ENCODE results near the gene RASGRP2.
A peak's percentile ranks its signal among the peaks of the same experiment; 100 is the strongest.
"Not testable (repeated sequence)": the region's sequence is repeated elsewhere in the genome, so short reads cannot be mapped to it uniquely, and the experiment has no call there.

RASGRP2 gene

DNA sequence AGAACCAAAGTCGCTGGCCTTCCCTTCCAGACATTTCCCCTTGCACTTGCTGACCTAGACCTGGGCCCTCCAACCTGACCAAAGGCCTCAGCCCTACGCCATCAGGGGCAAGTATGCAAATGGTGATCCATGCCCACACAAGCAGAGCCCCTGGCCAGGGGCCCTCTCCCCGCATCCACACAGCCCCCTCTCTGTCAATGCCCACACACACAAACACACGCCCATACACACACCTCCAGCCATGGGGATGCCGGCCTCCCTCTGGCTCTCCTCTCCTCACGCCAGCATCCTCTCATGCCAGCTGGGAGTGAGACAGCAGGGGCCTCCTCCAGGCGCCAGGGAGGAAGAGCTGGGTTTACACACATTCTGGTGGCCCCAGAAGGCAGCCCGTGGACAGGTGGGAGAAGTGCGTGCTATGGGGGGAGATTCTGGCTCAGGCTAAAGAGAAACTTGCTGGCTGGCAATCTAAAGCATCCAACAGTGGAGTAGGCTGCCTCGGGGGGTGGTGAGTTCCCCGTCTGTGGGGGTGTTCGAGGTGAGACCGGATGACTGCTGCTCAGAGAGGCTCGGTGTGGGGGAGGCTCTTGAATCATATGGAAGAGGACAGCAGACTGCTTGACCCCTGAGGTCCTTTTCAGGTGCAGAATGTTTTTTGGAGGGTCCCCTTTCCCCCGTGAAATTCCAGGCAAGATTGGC lies 25.7 kb downstream of the RASGRP2 start:
- no peak for DNase-seq

DNA sequence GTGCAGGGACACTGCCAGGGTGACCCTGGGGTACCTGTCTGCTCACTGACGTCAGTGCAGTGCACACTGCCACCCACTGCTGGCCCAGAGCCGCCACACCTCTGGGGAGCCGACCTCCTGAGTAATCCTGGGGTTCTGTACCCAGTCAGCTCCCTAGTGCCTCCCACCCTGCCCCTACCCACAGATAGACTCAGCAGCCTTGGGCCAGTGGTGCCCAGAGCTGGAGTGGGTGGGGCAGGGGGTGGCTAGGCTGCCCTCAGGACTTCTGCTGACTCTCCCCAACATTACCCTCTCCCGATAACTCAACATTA lies 26.7 kb downstream of the RASGRP2 start:
- DNase-seq: no peak

DNA sequence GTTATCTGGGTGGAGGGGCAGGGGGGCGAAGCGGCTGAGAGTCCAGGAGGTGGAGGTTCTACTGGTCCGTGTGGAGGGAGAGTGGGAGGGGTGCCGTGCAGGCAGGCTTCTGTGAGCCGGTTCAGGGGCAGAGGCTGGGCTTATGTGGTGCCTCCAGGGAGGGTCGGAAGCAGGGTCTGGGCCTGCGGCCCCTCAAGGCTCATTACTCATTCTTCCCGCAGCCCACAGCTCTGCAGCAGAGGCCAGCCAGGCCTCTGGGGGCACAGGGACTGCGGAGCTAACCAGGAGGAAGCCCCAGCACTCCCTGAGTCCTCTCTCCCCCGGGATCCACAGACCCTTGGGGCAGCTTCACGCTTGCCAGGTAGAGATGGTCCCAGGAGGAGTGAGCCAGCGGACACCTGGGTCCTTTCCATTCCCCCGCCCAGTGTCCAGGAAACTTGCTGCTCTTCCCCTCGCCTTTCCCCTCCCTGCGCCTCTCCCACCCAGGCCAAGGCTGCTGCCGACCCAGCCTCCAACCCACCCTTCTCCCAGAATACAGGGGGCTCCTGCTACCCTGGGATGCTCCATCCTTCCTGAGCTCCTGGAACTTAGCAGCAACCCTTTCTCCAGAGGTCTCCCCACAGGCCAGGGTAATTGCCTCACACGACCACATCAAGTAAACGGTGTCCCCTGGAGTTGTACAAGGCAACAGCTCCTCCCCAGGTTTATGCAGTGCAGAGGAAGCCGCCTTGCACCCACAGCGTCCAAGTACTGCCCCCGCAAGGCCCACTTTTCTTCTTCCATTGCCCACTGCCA lies 27.3 kb downstream of the RASGRP2 start:
- no peak for DNase-seq

DNA sequence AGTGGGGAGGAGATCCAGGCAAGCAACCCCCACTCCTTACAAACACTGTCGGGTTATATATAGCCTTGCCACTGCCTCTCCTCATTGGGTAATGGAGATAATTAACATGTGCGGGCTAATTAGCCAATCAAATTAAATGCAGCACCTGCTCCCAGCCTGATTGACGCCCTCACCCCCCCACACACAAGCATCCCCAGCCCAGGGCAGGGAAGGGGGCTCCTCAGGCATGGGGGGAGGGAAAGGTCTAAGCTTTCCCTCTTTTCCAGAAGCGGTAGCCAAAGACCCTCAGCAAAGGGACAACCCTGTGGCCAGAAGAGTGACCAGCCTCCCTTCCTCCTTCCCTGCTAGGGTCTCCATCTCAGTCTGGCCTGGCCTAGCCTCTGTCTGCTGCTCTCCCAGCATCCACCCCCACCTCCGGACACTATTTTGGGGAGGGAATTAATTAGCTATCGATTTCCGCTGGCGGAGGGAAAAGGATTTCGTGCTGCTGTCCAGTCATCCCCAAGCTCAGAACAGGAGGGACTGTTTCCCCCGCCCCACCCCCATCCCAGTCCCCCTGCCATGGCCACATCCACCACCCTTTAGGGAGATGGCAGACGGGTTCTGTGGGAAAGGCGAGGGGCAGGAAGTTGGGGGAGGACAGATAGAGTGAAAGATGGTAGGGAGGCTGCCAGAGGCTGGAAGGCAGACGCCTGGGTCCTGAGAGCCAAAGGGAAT lies 28.0 kb downstream of the RASGRP2 start:
- no peak for DNase-seq

DNA sequence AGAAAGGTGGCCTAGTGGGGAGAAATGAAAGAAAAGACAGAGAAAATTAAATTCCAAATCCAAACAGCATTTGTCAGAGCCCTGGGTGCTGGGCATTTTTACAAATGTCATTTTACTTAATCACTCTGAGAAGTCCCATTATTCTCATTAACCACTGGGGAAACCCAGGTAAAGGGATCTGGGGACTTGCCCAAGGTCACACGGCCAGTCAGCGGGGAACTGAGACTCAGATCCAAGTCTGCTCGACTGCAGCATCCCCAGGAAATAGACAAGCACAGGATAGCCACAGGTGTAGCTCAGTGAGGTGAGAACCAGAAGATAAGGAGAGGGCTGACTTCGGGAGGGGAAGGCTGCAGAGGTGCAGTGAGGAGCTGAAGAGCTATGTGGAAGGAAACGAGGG lies 28.8 kb downstream of the RASGRP2 start:
- no peak for DNase-seq

DNA sequence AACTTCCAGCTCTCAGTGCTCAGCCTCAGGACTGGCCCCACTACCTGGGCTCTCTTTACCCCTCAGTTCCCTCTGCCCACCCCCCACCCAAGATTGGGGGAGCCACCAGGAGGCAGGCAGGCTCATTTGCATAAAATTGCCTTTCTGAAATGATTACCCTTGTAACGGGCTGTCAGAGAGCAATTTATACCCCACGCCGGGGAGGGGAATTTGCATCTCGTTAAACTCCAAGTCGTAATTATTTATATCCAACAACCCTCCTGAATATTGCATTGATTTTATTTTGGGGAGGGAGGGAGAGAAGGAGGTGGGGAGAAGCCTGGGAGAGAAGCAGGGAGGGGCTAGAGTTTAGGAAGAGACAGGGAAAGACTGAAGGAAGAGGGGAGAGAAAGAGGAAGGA lies 29.3 kb downstream of the RASGRP2 start:
- DNase-seq: no peak

DNA sequence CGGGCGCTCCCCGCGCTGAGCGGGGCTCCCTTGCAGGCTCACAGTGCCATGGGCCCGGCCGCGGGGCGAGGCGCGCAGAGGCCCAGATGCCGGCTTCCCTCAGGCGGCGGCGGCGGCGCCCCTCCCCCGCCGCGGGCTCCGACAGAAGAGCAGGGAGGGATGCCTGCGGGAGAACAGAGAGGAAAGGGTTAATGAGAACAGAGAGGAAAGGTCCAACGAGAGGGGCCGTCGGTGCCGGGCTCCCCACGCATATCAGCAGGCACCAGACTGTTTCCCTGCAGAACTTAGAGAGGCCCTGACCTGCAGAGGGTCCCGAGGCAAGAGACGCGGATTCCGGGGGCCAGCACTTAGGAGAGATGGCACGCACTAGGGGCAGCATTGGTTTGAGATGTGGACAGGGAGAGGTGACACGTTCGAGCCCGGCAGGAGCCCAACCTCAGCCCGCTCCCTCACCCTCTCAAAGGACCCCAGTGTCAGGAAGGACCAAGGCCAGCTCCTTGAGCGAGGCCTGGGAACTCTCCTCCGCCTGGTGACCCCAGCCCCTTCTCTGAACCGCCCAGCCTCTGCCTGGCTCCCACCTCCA lies 30.1 kb downstream of the RASGRP2 start:
- DNase-seq: no peak

DNA sequence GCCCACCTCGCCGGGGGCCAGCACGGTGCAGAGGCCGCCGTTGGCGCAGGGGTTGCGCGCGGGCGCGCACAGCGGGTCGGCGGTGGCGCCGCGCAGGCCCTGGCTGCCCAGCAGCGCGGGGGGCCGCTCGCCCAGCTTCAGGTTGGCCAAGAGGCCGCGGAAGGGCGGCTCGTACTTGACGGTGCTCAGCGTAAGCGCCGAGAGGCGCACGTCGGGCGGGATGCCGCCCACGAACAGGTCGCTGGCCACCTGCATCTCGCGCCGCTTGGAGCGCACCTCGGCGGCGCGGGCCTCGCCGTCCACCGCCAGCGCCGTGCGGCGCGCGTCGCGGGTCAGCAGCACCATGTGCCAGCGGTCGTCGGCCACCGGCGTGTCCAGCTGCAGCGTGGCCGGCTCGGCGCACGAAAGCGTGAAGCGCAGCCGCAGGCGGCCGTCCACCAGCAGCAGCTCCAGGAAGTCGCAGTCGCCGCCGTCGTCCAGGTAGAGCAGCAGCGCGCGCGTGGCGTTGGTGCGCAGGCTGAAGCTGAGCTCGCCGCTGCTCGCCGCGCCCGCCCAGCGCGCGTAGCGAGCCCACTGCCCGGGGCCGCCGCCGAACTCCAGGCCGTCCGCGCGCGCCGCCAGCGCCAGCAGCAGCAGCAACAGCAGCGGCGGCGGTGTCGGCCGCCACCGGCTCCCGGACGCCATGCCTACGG lies 30.8 kb downstream of the RASGRP2 start:
- DNase-seq: no peak

DNA sequence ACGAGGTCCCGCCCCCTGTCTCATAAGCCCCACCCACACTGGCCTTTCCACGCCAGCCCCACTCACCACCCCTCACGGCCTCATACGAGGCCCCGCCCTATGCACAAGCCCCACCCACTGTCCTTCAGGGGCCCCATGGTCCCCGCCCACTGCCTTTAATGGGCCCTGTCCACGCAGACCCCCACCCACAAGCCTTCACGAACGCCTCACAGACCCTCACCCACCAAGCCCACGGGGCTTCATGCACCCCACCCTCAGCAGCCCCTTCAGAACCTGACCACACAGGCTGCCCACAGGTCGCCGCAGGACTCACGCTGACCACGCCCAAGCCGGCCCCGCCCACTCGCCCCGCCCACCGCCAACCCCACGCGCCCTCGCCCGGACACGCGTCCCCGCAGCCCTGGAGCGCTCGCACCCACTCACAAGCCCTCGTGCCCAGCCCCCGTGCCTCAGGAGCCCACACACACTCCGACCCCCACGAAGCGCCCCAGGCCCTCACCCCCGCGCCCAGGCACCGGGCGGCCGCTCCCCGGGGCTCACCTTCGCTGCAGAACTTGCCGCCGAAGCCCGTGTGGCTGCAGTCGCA lies 31.4 kb downstream of the RASGRP2 start:
- DNase-seq: no peak

DNA sequence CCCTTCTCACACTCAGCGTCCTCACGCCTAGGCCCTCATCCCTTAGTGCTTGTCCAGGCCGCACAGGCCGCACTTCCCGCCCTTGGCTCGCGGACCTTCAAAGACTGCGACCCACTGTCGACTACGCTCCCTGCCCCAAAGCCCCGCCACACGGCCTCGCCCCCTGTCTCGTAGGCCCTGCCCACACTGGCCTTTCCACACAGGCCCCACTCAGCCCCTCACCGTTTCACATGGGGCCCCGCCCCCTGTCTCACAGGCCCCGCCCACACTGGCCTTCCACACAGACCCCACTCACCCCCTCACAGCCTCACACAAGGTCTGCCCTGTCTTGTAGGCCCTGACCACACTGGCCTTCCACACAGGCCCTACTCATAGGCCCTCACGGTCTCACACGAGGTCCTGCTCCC lies 32.0 kb downstream of the RASGRP2 start:
- DNase-seq: no peak

DNA sequence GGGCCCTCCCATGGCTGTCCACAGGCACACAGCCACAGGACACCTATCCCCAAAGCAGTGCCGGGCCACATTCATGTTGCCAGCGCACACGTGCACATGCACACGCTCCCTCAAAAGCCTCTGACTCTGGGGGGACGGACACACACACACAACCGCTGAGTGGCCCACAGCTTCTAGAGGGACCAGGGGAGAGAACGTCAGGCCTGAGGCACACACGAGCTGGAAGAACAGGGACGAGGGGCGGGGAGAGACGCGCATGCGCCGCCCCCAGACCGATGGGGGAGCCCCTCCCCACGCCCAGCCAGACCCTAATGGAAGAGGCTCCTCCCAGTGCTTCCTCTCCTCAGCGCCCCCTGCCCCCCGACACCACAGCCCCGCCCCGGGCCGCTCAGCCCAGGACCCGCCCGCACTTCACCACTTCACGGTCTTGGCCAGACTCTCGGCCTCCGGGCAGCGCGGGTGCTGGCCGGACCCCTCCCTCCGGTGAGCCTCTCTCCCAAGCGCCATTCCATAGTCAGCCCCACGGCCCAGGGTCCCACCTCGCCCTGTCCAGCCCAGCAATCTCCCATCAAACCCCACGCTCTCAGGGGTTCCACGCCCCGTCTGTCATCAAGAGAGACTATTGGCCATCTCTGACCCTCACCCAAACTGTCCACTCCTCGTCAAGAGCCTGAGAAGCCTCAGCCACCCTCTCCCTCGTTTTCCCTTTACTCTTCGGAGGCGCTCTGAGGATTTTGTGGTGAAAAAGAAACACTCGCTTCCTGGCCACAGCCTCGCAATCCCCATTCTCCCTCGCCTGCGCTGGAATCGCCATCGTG lies 32.6 kb downstream of the RASGRP2 start:
- DNase-seq: no peak

DNA sequence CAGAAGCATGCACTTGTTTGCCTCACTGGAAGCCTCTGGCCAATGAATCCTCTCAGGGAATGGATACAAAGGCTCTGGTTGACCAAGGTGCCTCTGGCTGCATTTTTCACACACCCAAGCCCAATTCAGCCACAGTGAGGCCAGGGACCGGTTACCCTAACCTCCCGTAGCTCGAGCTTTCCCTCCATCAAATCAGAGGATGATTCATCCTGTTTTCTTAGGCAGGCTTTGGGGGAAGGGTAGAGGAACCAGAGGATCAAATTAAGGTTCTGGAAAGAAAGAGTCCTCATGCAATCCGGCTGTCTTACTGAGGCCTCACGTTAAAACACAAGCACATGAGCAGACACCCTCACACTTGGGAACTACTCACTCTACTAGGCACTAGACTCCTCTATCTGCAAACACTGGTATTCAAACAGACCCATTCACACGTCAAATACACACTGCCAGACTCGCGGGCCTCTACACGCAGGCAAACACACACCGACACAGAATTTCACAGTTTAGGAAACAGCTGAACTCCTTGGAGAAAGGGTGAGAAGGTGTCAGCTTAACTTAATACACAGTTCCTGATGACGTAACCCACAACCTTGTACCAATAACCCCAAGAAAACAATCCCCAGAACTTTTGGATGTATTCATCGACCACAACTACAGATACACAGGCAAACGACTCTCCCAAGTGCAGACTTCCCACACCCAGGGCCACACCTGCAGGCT lies 33.4 kb downstream of the RASGRP2 start:
- DNase-seq: no peak

DNA sequence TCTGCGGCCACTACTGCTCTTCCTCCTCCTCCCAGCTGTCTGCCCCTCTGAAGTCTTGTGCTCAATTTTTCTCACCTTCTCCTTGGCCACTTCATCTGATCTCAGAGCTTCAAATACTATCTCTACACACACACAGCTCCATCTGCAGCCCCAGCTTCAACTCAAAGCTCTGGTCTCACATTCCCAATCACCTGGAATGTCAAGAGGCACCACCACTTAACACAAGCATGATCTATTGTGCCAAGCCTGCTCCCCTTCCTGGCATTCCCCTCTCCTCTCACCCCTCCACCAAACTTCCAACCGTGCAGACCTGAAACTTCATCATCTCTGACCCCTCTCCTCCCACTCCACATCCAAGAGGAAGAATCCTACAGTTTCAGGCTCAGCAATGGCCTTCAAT lies 38.4 kb downstream of the RASGRP2 start:
- DNase-seq: no peak

DNA sequence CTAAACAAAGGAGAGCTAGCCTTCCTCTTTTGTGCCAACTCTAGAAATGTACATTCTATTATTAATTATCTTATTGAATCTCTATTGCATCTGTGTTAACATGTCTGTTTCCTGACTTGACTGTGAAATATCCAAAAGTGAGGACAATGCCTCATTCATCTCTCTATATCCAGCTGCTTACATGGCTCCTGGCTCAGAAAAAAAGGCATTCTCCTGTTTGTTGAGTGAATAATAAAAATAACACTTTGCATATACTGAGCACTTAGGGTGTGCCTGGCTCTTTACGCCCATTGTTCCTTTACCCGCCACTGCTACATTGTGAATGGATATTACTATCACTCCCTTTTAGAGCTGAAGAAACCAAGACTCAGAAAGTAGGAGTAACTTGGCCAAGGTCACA lies 40.9 kb downstream of the RASGRP2 start:
- no peak for DNase-seq

DNA sequence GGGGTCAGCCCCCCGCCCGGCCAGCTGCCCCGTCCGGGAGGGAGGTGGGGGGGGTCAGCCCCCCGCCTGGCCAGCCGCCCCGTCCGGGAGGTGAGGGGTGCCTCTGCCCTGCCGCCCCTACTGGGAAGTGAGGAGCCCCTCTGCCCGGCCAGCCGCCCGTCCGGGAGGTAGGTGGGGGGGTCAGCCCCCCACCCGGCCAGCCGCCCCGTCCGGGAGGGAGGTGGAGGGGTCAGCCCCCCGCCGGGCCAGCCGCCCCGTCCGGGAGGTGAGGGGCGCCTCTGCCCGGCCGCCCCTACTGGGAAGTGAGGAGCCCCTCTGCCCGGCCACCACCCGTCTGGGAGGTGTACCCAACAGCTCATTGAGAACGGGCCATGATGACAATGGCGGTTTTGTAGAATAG lies 42.0 kb downstream of the RASGRP2 start:
- not testable (repeated sequence) for DNase-seq

DNA sequence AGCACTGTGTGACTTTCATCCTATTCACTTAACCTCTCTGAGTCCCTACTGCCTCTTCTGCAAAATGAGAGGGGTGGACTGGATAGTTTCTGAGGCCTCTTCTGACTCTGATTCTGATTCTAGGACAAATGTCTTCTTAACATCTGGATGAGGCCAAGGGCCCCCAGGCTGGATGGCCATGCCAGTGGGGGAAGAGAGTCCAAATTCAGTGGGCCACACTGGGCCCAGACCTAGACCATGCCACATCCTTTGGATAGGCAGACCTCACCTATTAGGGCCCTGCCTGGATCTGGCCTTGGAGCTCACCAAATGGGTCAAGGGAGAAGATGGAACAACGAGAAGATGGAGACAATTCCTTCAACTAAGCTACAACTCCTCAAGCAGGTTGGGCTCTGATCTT lies 45.5 kb downstream of the RASGRP2 start:
- no peak for DNase-seq

DNA sequence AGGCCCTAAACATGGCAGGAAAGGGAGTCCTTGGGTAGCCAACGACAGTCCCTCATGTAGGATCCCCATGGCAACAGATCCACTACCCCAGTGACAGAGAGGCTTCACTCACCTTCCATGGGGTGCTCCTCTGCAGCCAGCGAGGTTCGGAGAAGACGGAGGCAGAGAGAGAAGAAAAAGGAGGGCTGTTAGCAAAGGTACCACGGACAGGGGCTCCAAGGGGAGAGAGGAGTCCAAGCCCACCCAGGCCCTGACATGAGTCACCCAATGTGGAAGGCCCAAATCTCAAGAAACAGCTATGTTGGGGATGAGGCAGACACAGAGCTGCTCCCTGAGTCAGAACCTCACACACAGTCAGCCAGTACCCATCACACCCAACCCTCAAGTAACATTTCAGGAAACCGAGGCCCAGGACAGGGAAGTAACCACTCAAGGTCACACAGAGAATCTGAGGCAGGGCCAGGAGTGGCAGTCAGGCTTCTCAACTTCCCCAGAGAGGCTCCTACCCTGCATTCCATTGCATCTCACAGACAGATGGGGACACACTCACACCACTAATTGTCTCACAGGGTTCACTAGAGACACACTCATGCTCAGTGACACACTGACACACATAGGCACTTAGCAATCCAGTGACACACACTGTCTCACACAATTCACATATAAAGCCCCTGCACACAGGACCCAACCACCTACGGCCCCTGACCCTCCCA lies 46.1 kb downstream of the RASGRP2 start:
- no peak for DNase-seq

DNA sequence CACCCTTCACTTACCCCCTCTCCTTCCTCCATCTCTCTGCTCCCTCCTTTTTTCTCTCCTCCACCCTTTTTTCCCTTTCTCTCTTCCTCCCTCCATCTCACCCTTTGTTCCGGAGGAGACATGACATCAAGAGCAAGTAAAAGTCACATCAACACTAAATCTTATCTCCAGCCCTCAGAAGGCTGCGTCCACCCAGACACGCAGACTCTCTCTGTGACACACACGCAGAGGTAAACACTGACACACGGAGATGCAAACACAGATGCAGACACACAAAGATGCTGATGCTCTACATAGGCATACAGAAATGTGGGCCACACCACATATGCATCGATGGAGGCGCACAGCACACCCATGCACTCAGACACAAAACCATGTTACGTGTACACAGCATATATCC lies 47.9 kb downstream of the RASGRP2 start:
- no peak for DNase-seq

DNA sequence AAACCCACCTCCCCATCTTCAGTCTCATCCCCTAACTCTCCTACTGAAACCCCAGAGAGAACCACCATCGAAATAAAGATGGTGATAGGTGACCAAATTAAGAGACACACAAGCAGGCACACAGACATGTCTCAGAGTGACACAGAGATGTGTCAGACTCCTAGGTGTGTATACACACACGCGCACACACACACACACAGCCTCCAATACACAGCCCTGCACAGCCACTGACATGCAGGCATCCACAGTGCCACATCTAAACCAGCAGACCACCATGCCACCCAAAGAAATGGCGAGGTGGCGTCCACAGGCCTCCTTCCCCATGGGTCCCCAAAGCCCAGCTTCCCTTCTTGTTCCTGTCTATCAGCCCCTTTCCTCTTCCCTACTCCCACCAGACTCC lies 48.4 kb downstream of the RASGRP2 start:
- DNase-seq: no peak

DNA sequence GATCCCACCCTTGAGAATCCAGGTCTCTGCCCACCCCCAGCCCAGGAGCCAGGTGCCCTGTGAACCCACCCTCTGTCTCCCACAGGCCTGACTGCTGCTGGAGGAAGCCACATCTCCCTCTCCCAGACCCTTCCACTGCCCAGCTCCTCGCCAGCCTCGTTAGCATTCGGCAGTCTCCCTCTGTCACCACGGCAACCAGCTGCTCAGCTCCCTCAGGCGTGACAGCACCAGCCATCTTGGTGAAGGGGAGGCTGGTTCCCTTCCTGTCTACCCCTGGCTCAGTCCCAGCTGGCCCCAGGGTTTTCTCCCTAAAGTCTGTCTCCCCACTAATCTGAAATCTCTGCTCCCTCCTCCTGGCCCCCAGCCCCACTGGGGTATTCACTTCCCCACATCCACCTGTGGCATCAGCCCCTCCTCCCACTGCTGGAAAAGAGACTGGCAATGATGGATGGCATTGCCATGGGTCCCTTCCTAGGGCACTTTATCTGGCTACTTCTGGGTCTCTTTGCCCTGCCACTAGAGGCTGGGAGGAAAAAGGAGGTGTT lies 49.0 kb downstream of the RASGRP2 start:
- DNase-seq: peak in 1 of 2 donors; percentile 31
